Amniotic stem cell (primary cell): ENCODE measurements around the gene TMED1.

Experiments used
- DNase-seq: peaks from one replicate; lab custom pipeline; 2025; lab: John Stamatoyannopoulos, UW

Gene TMED1

GRCh38 chr19:10809651-10810285 is 26.2 kb downstream of the TMED1 start:
- no peak for DNase-seq

- no peak for DNase-seq
These were observed 26.9 kb downstream of the TMED1 start for GRCh38 chr19:10808937-10809649.

GRCh38 chr19:10805758-10806247 is 30.2 kb downstream of the TMED1 start:
- DNase-seq: no peak

GRCh38 chr19:10805065-10805757 is 30.8 kb downstream of the TMED1 start:
- no peak for DNase-seq

GRCh38 chr19:10803252-10803651 is 32.8 kb downstream of the TMED1 start:
- DNase-seq: no peak

- DNase-seq: no peak
These were observed 33.5 kb downstream of the TMED1 start for GRCh38 chr19:10802479-10802878.

GRCh38 chr19:10800488-10800887 is 35.5 kb downstream of the TMED1 start:
- no peak for DNase-seq

- DNase-seq: no peak
These were observed 38.3 kb downstream of the TMED1 start for GRCh38 chr19:10797541-10798256.

GRCh38 chr19:10797078-10797477 is 38.9 kb downstream of the TMED1 start:
- DNase-seq: no peak

- no peak for DNase-seq
These were observed 39.4 kb downstream of the TMED1 start for GRCh38 chr19:10796653-10797052.

- DNase-seq: no peak
These were observed 46.1 kb downstream of the TMED1 start for GRCh38 chr19:10789866-10790265.

GRCh38 chr19:10788146-10788545 is 47.9 kb downstream of the TMED1 start:
- no peak for DNase-seq

- no peak for DNase-seq
These were observed 51.8 kb downstream of the TMED1 start for GRCh38 chr19:10784257-10784656.

- no peak for DNase-seq
These were observed 53.2 kb downstream of the TMED1 start for GRCh38 chr19:10782795-10783194.
